Right lobe of liver (tissue), 4 donors: ENCODE measurements around the gene GPC5.

Source experiments
- CTCF ChIP-seq, 4 donors: fragments of 200-600 bp in 3 of 4; fragments of 450-650 bp in 1 of 4; IDR thresholded peaks; one replicate each; pipeline versions ENCODE4 v1.5.1 to v1.8.0; 2016 to 2022; ENCODE audit warnings: antibody characterized with exemption in 4 of 4, mild to moderate bottlenecking in 2 of 4
- POLR2A ChIP-seq: fragments of 450-650 bp; IDR thresholded peaks from one replicate; pipeline ENCODE4 v1.6.1; 2017; ENCODE audit warnings: antibody characterized with exemption, mild to moderate bottlenecking
- donor health status: DM: no; HTN: no; CAD: no.
- donor health status: DM: no; HTN: no; CAD: no.
- donor health status: DM: no; HTN: yes; CAD: no.

DNA sequence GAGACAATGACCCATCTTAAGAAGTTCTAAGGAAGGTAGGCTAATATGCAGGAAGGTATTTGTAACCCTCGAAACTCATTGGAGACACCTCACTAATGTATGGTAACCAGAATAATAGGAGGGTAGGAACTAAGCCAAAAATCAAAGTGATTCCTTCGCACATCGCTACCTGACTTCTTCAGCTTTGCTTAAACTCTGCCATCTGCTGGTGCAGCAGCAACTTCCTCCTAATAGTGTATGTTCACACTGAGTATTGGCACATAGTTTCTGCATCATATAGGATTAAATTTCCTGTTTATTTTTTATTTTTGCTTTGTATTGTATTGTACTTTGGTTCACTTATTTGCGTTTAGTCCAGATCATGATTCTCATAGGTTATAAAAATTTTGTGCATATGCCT is 676.2 kb downstream of the GPC5 start:
- TF ChIP-seq POLR2A (no peak), CTCF (IDR thresholded peaks at IDR 0.05) (peak; percentile 45 to 73 (median 62))
